Endodermal cell (in vitro differentiated cells): ENCODE data around the gene CD44. TPM values are rescaled to one million over a fixed set of nuclear protein-coding genes. Genes with fewer than 3 reads are reported as not detected.

ENCODE experiments used
- DNase-seq: peaks from one replicate; pipeline ENCODE4 v3.0.0-alpha.2; 2017
- H3K27ac ChIP-seq: 2 replicates; pipeline ENCODE4 v1.5.1; 2013; ENCODE audit warnings: mild to moderate bottlenecking, low read depth, low read length, moderate library complexity
- H3K27me3 ChIP-seq: 2 replicates; pipeline ENCODE4 v1.6.1; 2013; ENCODE audit warnings: mild to moderate bottlenecking, low read length, moderate library complexity; ENCODE audit not compliant: insufficient read depth, control insufficient read depth, poor library complexity, severe bottlenecking
- H3K36me3 ChIP-seq: 2 replicates; pipeline ENCODE4 v1.7.0; 2013; ENCODE audit warnings: mild to moderate bottlenecking, low read length, moderate library complexity; ENCODE audit not compliant: control insufficient read depth, insufficient read depth
- H3K4me1 ChIP-seq: one replicate; pipeline ENCODE4 v1.7.0; 2013; ENCODE audit warnings: low read length; ENCODE audit not compliant: control insufficient read depth, insufficient read depth
- H3K4me3 ChIP-seq: 2 replicates; pipeline ENCODE4 v1.5.1; 2013; ENCODE audit warnings: mild to moderate bottlenecking, low read length, moderate library complexity
- H3K9ac ChIP-seq: 2 replicates; pipeline ENCODE4 v1.6.1; 2013; ENCODE audit warnings: mild to moderate bottlenecking, low read length, moderate library complexity; ENCODE audit not compliant: poor library complexity, severe bottlenecking; ENCODE audit errors: extremely low read depth
- H3K9me3 ChIP-seq: 2 replicates; pipeline ENCODE4 v1.6.1; 2013; ENCODE audit warnings: mild to moderate bottlenecking, low read length, moderate library complexity; ENCODE audit not compliant: control insufficient read depth
- H3K27ac Mint-ChIP-seq: 2 replicates; pipeline ENCODE4 v1.8.0; 2020; ENCODE audit warnings: mixed read lengths
- H3K27me3 Mint-ChIP-seq: 2 replicates; pipeline ENCODE4 v1.8.0; 2021; ENCODE audit warnings: mild to moderate bottlenecking, mixed read lengths; ENCODE audit not compliant: insufficient read depth
- H3K36me3 Mint-ChIP-seq: 2 replicates; pipeline ENCODE4 v1.8.0; 2020; ENCODE audit warnings: low read depth, mixed read lengths
- H3K4me1 Mint-ChIP-seq: 2 replicates; pipeline ENCODE4 v1.8.0; 2020; ENCODE audit warnings: mixed read lengths
- H3K4me3 Mint-ChIP-seq: 2 replicates; pipeline ENCODE4 v1.8.0; 2020; ENCODE audit warnings: mild to moderate bottlenecking, moderate library complexity, mixed read lengths
- H3K9me3 Mint-ChIP-seq: 2 replicates; pipeline ENCODE4 v1.8.0; 2020; ENCODE audit warnings: mild to moderate bottlenecking, mixed read lengths
- CTCF ChIP-seq: fragments of 200-600 bp; sonication (generic); conservative IDR thresholded peaks from 2 replicates; pipeline ENCODE4 v1.5.0; 2021; ENCODE audit warnings: antibody characterized with exemption, mild to moderate bottlenecking
- WGBS, 2 experiments: methylation state at CpG; one replicate each; pipeline versions ENCODE4 v1.1.5 to v1.1.7; 2013; ENCODE audit warnings: missing lambda C conversion rate in 2 of 2, mixed read lengths in 1 of 2; ENCODE audit not compliant: insufficient coverage in 1 of 2, insufficient read length in 1 of 2; 5-methylcytosine and 5-hydroxymethylcytosine counted together
- total RNA-seq, 2 donors: library from RNA; stranded (reverse); fragmentation: NEBNext Ultra II Directional in 1 of 2; extraction: Animal tissue kit (Norgen Biotek cat#: 25700) in 1 of 2; gene quantifications; 2 replicates in 1 of 2; 3 replicates in 1 of 2; pipeline ENCODE4 v1.2.1, GENCODE V29; 2021

Gene CD44
- total RNA-seq, 2 donors from 2014 or later, result 1.2 to 4.6 TPM

- Histone ChIP-seq H3K9ac (no peak overlapping the region), H3K27me3 (no peaks in the 10 kb centered on the region), H3K4me3 (no peak overlapping the region), H3K9me3 (no peaks in the 10 kb centered on the region), H3K27ac (no peak overlapping the region), H3K4me1 (peaks cover 3% of the 10 kb centered on the region), H3K36me3 (no peaks in the 10 kb centered on the region)
- TF ChIP-seq CTCF, result no peak
- peaks cover 21% of the 10 kb centered on the region for H3K4me1 Mint-ChIP-seq
- H3K4me3 Mint-ChIP-seq, result no peak overlapping the region
- peaks cover 3% of the 10 kb centered on the region for H3K27me3 Mint-ChIP-seq
- 91 to 96% methylated on average over 3 to 6 of the region's 6 CpGs for WGBS, 2 experiments
- no peak overlapping the region for H3K27ac Mint-ChIP-seq
- no peaks in the 10 kb centered on the region for H3K9me3 Mint-ChIP-seq
- no peak for DNase-seq
- no peaks in the 10 kb centered on the region for H3K36me3 Mint-ChIP-seq
These were observed 54.8 kb downstream of the CD44 start for GRCh38 chr11:35193767-35194166.

- DNase-seq, result no peak
- Mint-ChIP-seq H3K4me1 (peaks cover 20% of the 10 kb centered on the region), H3K9me3 (no peaks in the 10 kb centered on the region), H3K27me3 (peaks cover 3% of the 10 kb centered on the region), H3K27ac (no peak overlapping the region), H3K4me3 (no peak overlapping the region), H3K36me3 (no peaks in the 10 kb centered on the region)
- Histone ChIP-seq H3K9me3 (no peaks in the 10 kb centered on the region), H3K4me1 (peaks cover 5% of the 10 kb centered on the region), H3K27ac (no peak overlapping the region), H3K36me3 (no peaks in the 10 kb centered on the region), H3K27me3 (no peaks in the 10 kb centered on the region), H3K4me3 (no peak overlapping the region), H3K9ac (no peak overlapping the region)
- 94 to 100% methylated on average over 1 of the region's 1 CpG for WGBS, 2 experiments
- TF ChIP-seq CTCF, result no peak
These were observed 58.3 kb downstream of the CD44 start for GRCh38 chr11:35197292-35197691.

- no peak overlapping the region for H3K27ac ChIP-seq
- peaks cover 10% of the 10 kb centered on the region for H3K4me1 ChIP-seq
- no peak overlapping the region for H3K4me3 ChIP-seq
- Mint-ChIP-seq H3K27me3 (peaks cover 5% of the 10 kb centered on the region), H3K4me3 (no peak overlapping the region), H3K9me3 (no peaks in the 10 kb centered on the region), H3K36me3 (no peaks in the 10 kb centered on the region), H3K4me1 (peaks cover 12% of the 10 kb centered on the region), H3K27ac (no peak overlapping the region)
- TF ChIP-seq CTCF, result no peak
- WGBS, 2 experiments, result 85 to 95% methylated on average over 2 to 7 of the region's 7 CpGs
- H3K36me3 ChIP-seq, result no peaks in the 10 kb centered on the region
- DNase-seq, result no peak
- H3K27me3 ChIP-seq, result peaks cover 5% of the 10 kb centered on the region
- no peak overlapping the region for H3K9ac ChIP-seq
- H3K9me3 ChIP-seq, result no peaks in the 10 kb centered on the region
These were observed 61.9 kb downstream of the CD44 start for GRCh38 chr11:35200811-35201341.
